Esophagus muscularis mucosa (tissue), 4 donors: Measurements from ENCODE around the gene COMMD7. TPM values are rescaled to one million over a fixed set of nuclear protein-coding genes. Genes with fewer than 3 reads are reported as not detected.

Experiments used
- DNase-seq: peaks from one replicate; pipeline ENCODE4 v3.0.0-alpha.2; 2017; ENCODE audit errors: extremely low spot score
- H3K27ac ChIP-seq, 4 donors: fragments of 200-600 bp; sonication (generic); replicated peaks in 1 of 4; 1 replicate in 3 of 4; 2 replicates in 1 of 4; pipeline ENCODE4 v1.5.1; 2016 to 2019; ENCODE audit warnings: mild to moderate bottlenecking in 1 of 4
- H3K27me3 ChIP-seq, 4 donors: fragments of 200-600 bp; sonication (generic); one replicate each; pipeline versions ENCODE4 v1.5.1 to v1.6.0; 2016 to 2019
- H3K36me3 ChIP-seq, 4 donors: fragments of 200-600 bp; sonication (generic); one replicate each; pipeline ENCODE4 v1.5.1; 2016 to 2019
- H3K4me1 ChIP-seq, 4 donors: fragments of 200-600 bp; sonication (generic); one replicate each; pipeline ENCODE4 v1.5.1; 2016 to 2019
- H3K4me3 ChIP-seq, 4 donors: fragments of 200-600 bp; sonication (generic); 1 replicate in 2 of 4; 2 replicates in 2 of 4; pipeline ENCODE4 v1.5.1; 2016 to 2019; ENCODE audit warnings: mild to moderate bottlenecking in 4 of 4, moderate library complexity in 1 of 4
- H3K9me3 ChIP-seq, 4 donors: fragments of 200-600 bp; sonication (generic); 1 replicate in 3 of 4; 2 replicates in 1 of 4; pipeline ENCODE4 v1.5.1; 2016 to 2019
- CTCF ChIP-seq, 3 experiments: fragments of 200-600 bp in 2 of 3; fragments of 450-650 bp in 1 of 3; sonication (generic) in 2 of 3; IDR thresholded peaks; one replicate each; pipeline ENCODE4 v1.5.1; 2017 to 2019; ENCODE audit warnings: antibody characterized with exemption in 3 of 3, mild to moderate bottlenecking in 2 of 3, moderate library complexity in 1 of 3
- EP300 ChIP-seq: sonication (generic); formaldehyde crosslinking; IDR thresholded peaks from one replicate; pipeline ENCODE4 v1.6.1; 2017; ENCODE audit warnings: antibody characterized with exemption
- POLR2A ChIP-seq: fragments of 450-650 bp; IDR thresholded peaks from one replicate; pipeline ENCODE4 v1.6.1; 2017; ENCODE audit warnings: antibody characterized with exemption, moderate library complexity, mild to moderate bottlenecking, low read depth
- POLR2AphosphoS5 ChIP-seq, 2 donors: sonication (generic); formaldehyde crosslinking; IDR thresholded peaks; one replicate each; pipeline ENCODE4 v1.6.1; 2017; ENCODE audit warnings: antibody characterized with exemption in 2 of 2
- WGBS: methylation state at CpG from one replicate; pipeline ENCODE4 v1.1.5; 2018; 5-methylcytosine and 5-hydroxymethylcytosine counted together
- intact Hi-C: fragments of 100-400 bp; cut with DNase I; formaldehyde crosslinking; loops from one replicate; pipeline ENCODE4 v1.15.1; 2023
- total RNA-seq, 4 donors: library from RNA; depleted of rRNA; stranded (reverse); fragments of >200 nt; gene quantifications; one replicate each; pipeline versions ENCODE4 v1.1.0 to v1.2.1, GENCODE V29; 2016

Gene COMMD7
- total RNA-seq, 4 donors from 2014 or later = 24.5 to 35.2 (median 30.9) TPM

- intact Hi-C loops = no loop called here
- Histone ChIP-seq H3K4me3 (no peak overlapping the region), H3K36me3 (peaks cover 0 to 9% (median 3%) of the 10 kb centered on the region in 4 donors), H3K27ac (no peak overlapping the region), H3K9me3 (no peaks in the 10 kb centered on the region), H3K27me3 (no peaks in the 10 kb centered on the region), H3K4me1 (peaks cover 0 to 11% (median 7%) of the 10 kb centered on the region in 4 donors)
- TF ChIP-seq CTCF (IDR thresholded peaks at IDR 0.05) (no peak), EP300 (no peak)
- WGBS = over 99% methylated on average over 10 of the region's 10 CpGs
- no peak for DNase-seq
These were observed 56.6 kb downstream of the COMMD7 start for GRCh38 chr20:32686530-32687179.

- Histone ChIP-seq H3K9me3 (no peaks in the 10 kb centered on the region), H3K27ac (no peak overlapping the region), H3K4me1 (peaks cover 0 to 16% (median 11%) of the 10 kb centered on the region in 4 donors), H3K36me3 (peaks cover 0 to 9% (median 2%) of the 10 kb centered on the region in 4 donors), H3K4me3 (no peak overlapping the region), H3K27me3 (no peaks in the 10 kb centered on the region)
- no peak for TF ChIP-seq EP300
- TF ChIP-seq CTCF (IDR thresholded peaks at IDR 0.05) = no peak
- no peak for TF ChIP-seq POLR2A
- TF ChIP-seq POLR2AphosphoS5 (IDR thresholded peaks at IDR 0.05) = no peak
- intact Hi-C loops = no loop called here
- 64% methylated on average over 12 of the region's 17 CpGs for WGBS
- DNase-seq = no peak
These were observed 57.4 kb downstream of the COMMD7 start for GRCh38 chr20:32685541-32686529.

GRCh38 chr20:32682508-32682987 lies 60.7 kb downstream of the COMMD7 start:
- Histone ChIP-seq H3K27ac (no peak overlapping the region), H3K36me3 (no peaks in the 10 kb centered on the region), H3K4me1 (peaks cover 0 to 18% (median 11%) of the 10 kb centered on the region in 4 donors), H3K9me3 (no peaks in the 10 kb centered on the region), H3K4me3 (no peak overlapping the region), H3K27me3 (no peaks in the 10 kb centered on the region)
- DNase-seq = no peak
- 83% methylated on average over 9 of the region's 11 CpGs for WGBS
- no peak for TF ChIP-seq EP300
- TF ChIP-seq POLR2A = no peak
- no peak for TF ChIP-seq POLR2AphosphoS5 (IDR thresholded peaks at IDR 0.05)
- intact Hi-C loops = no loop called here

GRCh38 chr20:32681175-32682084 lies 61.8 kb downstream of the COMMD7 start:
- intact Hi-C loops = no loop called here
- H3K9me3 ChIP-seq = no peaks in the 10 kb centered on the region
- H3K27ac ChIP-seq = no peak overlapping the region
- DNase-seq = no peak
- H3K27me3 ChIP-seq = no peaks in the 10 kb centered on the region
- 58% methylated on average over 20 of the region's 20 CpGs for WGBS
- H3K4me3 ChIP-seq = no peak overlapping the region
- no peaks in the 10 kb centered on the region for H3K36me3 ChIP-seq
- TF ChIP-seq CTCF (IDR thresholded peaks at IDR 0.05) = no peak
- TF ChIP-seq POLR2AphosphoS5 (IDR thresholded peaks at IDR 0.05) = no peak
- TF ChIP-seq POLR2A = no peak
- TF ChIP-seq EP300 = no peak
- H3K4me1 ChIP-seq = peaks cover 0 to 18% (median 10%) of the 10 kb centered on the region in 4 donors
